Left ventricle myocardium inferior (tissue), 1 donor: ENCODE results near the gene GHRHR. TPM values are rescaled to one million over a fixed set of nuclear protein-coding genes. Genes with fewer than 3 reads are reported as not detected.

ENCODE experiments used
- DNase-seq: peaks from one replicate; pipeline ENCODE4 v3.0.0-alpha.2; 2020
- H3K27ac ChIP-seq: fragments of 200-600 bp; replicated peaks from 2 replicates; pipeline ENCODE4 v1.8.0; 2021
- H3K27me3 ChIP-seq: fragments of 200-600 bp; 2 replicates; pipeline ENCODE4 v1.8.0; 2021; ENCODE audit warnings: low read depth
- H3K36me3 ChIP-seq: fragments of 200-600 bp; 2 replicates; pipeline ENCODE4 v1.8.0; 2021
- H3K4me1 ChIP-seq: fragments of 200-600 bp; 2 replicates; pipeline ENCODE4 v1.8.0; 2021
- H3K4me3 ChIP-seq: fragments of 200-600 bp; 2 replicates; pipeline ENCODE4 v1.8.0; 2021; ENCODE audit warnings: mild to moderate bottlenecking, moderate library complexity
- H3K9me3 ChIP-seq: fragments of 200-600 bp; replicated peaks from 2 replicates; pipeline ENCODE4 v1.8.0; 2021
- intact Hi-C: fragments of 100-400 bp; cut with micrococcal nuclease; formaldehyde crosslinking; loops from one replicate; pipeline ENCODE4 v1.11.0; 2022
- total RNA-seq: library from RNA; stranded (reverse); fragmentation: NEBNext Ultra II Directional; extraction: Animal tissue kit (Norgen Biotek cat#: 25700); gene quantifications from one replicate; pipeline ENCODE4 v1.2.1, GENCODE V29; 2021
- TF ChIP-seq, protein P1 (sequence below): fragments of 200-600 bp; IDR thresholded peaks from 2 replicates; pipeline ENCODE4 v1.8.0; 2021; ENCODE audit warnings: antibody characterized with exemption, mild to moderate bottlenecking, borderline replicate concordance
- donor health status: DM: no; HTN: yes; CAD: no; lungs with severe emphysema.

Gene GHRHR
- total RNA-seq, 1 donor from 2014 or later, result not detected

DNA sequence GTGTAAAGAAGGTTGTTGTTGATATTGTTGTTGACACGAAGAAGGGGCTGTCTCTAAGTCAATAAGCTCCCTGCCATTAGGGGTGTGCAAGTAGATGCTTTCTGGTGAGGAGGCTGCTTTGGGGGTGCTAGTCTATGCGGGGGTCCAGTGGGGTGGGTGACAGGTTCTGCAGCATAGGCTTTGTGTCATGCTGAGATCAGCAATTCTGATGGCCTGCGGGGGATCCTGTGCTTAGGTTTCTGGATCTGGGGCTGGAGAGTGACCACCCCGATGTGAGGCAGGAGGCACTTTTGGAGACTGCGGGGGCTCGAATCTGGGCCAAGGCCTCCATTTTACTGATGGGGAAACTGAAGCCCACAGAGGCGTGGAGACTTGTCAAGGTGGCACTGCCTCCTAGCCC, 47.0 kb upstream of the GHRHR start:
- H3K27ac ChIP-seq, result peak overlapping the region; percentile 92
- H3K4me1 ChIP-seq, result peaks cover 100% of the 10 kb centered on the region
- H3K9me3 ChIP-seq, result no peaks in the 10 kb centered on the region
- DNase-seq, result no peak
- TF ChIP-seq, protein P1, sequence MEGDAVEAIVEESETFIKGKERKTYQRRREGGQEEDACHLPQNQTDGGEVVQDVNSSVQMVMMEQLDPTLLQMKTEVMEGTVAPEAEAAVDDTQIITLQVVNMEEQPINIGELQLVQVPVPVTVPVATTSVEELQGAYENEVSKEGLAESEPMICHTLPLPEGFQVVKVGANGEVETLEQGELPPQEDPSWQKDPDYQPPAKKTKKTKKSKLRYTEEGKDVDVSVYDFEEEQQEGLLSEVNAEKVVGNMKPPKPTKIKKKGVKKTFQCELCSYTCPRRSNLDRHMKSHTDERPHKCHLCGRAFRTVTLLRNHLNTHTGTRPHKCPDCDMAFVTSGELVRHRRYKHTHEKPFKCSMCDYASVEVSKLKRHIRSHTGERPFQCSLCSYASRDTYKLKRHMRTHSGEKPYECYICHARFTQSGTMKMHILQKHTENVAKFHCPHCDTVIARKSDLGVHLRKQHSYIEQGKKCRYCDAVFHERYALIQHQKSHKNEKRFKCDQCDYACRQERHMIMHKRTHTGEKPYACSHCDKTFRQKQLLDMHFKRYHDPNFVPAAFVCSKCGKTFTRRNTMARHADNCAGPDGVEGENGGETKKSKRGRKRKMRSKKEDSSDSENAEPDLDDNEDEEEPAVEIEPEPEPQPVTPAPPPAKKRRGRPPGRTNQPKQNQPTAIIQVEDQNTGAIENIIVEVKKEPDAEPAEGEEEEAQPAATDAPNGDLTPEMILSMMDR, result no peak
- intact Hi-C loops, result no loop called here
- H3K36me3 ChIP-seq, result peaks cover under 1% of the 10 kb centered on the region
- no peaks in the 10 kb centered on the region for H3K27me3 ChIP-seq
- H3K4me3 ChIP-seq, result peak overlapping the region; percentile 70

DNA sequence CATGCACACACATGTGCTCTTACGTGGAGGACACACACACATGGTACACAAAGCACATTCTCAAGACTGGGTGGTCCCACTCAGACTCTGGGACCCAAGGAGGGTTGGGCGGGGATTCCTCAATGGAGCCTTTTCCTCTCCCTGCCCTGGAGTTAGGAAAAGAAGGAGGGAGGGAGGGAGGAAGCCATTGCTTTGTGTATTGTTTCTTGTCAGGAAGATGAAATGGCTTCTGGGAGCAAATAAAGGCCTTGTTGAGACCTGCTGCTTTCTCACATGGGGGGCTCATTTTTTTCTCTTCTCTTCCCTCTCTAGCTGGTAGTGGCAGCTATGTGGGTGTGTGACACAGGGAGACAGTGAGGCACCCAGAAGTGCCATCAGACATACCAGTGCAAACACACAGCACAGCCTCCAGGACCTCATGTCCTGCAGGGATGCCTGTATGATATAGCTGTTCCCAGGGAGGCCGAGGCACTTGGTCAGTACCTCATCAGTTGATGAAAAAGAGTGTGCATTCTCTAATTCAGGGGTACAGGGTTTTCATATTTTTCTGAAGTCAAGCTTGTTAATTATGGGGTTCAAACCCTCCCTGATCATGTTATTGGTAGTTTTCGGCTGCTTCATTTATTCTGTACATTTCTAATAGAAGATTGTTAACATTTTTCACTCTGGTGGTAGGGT, 46.4 kb upstream of the GHRHR start:
- Histone ChIP-seq H3K4me1 (peaks cover 100% of the 10 kb centered on the region), H3K4me3 (peak overlapping the region; percentile 70), H3K9me3 (no peaks in the 10 kb centered on the region), H3K36me3 (peaks cover 6% of the 10 kb centered on the region), H3K27ac (peak overlapping the region; percentile 92), H3K27me3 (no peaks in the 10 kb centered on the region)
- intact Hi-C loops, result no loop called here
- no peak for DNase-seq
- TF ChIP-seq, protein P1, result no peak

DNA sequence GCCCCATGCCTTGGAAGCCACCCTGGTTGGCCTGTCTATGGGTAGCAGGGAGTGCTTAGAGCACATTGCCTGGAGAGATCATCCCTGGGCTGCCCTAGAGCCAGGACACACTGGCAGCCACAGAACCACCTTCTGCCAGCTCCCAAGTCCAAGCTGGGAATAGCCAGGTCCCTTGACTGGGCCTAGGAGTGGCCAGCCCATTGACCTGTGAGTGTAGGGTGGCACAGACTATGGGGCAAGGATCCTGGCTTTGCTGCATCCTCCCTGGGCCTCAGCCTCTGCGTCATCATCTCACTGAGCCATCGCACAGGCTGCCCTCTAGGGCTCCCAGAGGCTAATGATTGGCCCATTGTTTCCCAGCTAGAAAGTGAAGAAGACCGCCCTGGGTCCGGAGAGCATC, 45.1 kb upstream of the GHRHR start:
- Histone ChIP-seq H3K27ac (peak overlapping the region; percentile 92), H3K27me3 (no peaks in the 10 kb centered on the region), H3K4me3 (peak overlapping the region; percentile 70), H3K9me3 (no peaks in the 10 kb centered on the region), H3K4me1 (peaks cover 100% of the 10 kb centered on the region), H3K36me3 (peaks cover 19% of the 10 kb centered on the region)
- peak; percentile 14 for DNase-seq
- TF ChIP-seq, protein P1, result no peak
- intact Hi-C loops, result no loop called here

DNA sequence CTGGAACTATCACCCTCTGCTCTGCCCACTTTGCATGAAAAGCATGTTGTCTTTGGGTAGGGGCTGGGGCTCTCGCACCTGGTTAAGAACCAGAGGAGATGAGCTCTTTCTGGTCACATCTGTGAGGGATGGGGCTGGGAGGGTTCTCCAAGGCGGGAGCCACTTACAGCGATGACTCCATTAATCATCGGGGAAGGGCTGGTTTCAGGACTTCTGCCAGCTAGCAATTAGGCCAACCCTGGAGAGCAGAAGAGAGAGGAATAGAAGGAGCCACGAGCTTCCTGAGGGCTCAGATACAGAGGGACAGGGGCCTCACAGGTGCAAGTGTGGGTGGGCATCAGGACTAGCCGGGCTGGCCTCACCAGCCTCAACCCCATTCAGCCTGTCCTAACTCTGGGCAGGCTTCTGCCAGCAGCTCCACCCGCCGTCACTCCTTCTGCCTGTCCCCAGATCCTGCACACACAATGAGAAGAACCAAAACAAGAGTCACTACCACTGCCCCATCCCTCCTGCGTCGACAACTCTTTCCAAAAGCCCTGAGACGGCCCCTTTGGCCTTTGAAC, 43.7 kb upstream of the GHRHR start:
- Histone ChIP-seq H3K4me1 (peaks cover 100% of the 10 kb centered on the region), H3K36me3 (peaks cover 34% of the 10 kb centered on the region), H3K9me3 (no peaks in the 10 kb centered on the region), H3K27ac (peak overlapping the region; percentile 92), H3K4me3 (peak overlapping the region; percentile 70), H3K27me3 (no peaks in the 10 kb centered on the region)
- TF ChIP-seq, protein P1, result no peak
- intact Hi-C loops, result no loop called here
- peak; percentile 10 for DNase-seq

DNA sequence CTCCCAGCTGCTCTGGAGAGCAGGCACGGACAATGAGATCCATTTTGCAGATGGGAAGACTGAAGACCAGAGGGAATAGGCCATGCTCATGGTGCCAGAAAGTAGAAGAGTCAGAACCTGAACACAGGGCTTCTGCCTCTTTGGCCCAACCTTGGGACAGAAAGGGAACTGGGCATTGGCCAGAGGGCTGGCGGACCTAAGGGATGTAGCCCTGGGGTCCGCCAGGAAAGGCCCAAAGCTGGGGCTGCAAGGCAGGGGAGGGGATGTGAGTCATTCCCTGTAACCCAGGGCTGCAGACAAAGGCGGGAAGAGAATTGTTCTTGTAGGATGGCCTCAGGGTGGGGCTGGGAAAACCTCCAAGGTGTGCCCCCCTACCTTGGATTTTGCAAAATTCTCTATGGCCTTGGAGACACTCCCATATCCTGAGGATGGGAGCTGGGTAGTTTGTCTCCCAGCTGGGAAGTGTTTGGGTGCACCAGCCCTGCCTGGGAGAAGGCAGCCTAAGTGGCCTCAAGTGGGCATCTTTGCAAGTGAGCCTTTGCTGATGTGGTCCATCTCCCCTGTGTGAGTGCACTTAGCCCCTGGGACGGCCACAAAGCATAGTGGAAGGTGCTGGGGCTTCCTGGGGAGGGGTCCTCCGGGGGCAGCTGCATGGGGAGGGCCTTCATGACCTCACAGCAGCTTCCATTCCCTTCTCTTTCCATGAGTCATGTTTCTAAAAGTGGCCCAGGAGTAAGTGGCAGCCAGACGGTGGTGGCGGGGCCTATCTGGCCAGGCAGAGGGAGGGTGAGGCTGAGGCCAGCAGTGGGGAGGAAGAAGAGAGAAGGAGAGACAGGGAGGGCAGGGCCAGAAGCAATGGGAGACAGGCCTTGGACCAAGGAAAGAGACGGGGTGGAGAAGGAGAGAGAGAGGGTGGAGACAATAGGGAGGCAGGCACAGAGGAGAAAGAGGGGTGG, 42.9 kb upstream of the GHRHR start:
- intact Hi-C loops, result no loop called here
- TF ChIP-seq, protein P1, result no peak
- Histone ChIP-seq H3K4me3 (peak overlapping the region; percentile 70), H3K9me3 (no peaks in the 10 kb centered on the region), H3K27ac (peak overlapping the region; percentile 92), H3K27me3 (no peaks in the 10 kb centered on the region), H3K4me1 (peaks cover 98% of the 10 kb centered on the region), H3K36me3 (peaks cover 41% of the 10 kb centered on the region)
- peak; percentile 72 for DNase-seq
